Hypothalamus (tissue), 51 donors: ENCODE data around the gene PKD1.

Experiments
- DNase-seq, 51 donors: peaks; one replicate each; lab custom pipeline; 2025; lab: John Stamatoyannopoulos, UW

The PKD1 gene

GRCh38 chr16:2039274-2040031 is 96.2 kb downstream of the PKD1 start:
- DNase-seq = peak in 1 of 51 donors; percentile 15
